Measurements from ENCODE around the gene SLCO4C1.
"Not testable (repeated sequence)": the region's sequence is repeated elsewhere in the genome, so short reads cannot be mapped to it uniquely, and the experiment has no call there.

Gene SLCO4C1, protein sequence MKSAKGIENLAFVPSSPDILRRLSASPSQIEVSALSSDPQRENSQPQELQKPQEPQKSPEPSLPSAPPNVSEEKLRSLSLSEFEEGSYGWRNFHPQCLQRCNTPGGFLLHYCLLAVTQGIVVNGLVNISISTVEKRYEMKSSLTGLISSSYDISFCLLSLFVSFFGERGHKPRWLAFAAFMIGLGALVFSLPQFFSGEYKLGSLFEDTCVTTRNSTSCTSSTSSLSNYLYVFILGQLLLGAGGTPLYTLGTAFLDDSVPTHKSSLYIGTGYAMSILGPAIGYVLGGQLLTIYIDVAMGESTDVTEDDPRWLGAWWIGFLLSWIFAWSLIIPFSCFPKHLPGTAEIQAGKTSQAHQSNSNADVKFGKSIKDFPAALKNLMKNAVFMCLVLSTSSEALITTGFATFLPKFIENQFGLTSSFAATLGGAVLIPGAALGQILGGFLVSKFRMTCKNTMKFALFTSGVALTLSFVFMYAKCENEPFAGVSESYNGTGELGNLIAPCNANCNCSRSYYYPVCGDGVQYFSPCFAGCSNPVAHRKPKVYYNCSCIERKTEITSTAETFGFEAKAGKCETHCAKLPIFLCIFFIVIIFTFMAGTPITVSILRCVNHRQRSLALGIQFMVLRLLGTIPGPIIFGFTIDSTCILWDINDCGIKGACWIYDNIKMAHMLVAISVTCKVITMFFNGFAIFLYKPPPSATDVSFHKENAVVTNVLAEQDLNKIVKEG

GRCh38 chr5:102296178-102296817, at the start of gene SLCO4C1:
Gene SLCO4C1, minus strand, starts transcription at chr5:102296284. Its CDS starts 22 bp downstream, at chr5:102296262.
- DNase-seq: peak; percentile 58

DNA sequence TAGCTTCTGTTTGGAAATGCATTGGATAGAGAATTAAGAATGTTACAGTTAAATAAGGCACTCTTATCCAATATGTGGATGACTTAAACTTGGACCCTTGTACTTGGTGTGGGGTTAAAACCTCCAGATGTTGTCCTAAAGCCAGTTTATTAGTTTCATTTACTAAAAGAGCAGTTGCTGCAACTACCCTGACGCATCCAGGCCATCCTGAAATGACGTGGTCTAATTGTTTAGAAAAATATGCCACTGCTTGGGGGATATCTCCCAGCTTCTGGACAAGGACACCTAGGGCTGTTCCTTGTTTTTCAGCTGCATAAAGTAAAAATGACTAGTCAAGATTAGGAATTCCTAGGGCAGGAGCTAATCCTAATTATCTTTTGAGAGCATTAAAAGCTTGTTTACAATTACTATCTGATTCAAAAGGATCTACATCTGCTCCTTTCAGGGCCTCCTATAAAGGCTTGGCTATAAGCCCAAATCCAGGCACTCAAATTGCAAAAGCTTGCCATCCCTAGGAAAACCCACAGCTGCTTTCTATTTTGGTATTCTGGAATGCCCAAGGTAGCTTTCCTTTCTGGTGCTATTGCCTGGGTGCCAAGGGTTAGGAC, 45.7 kb upstream of the SLCO4C1 start:
- DNase-seq: no peak

- no peak for DNase-seq
Measured at GRCh38 chr5:102324714-102325113, 28.6 kb upstream of the SLCO4C1 start.

DNA sequence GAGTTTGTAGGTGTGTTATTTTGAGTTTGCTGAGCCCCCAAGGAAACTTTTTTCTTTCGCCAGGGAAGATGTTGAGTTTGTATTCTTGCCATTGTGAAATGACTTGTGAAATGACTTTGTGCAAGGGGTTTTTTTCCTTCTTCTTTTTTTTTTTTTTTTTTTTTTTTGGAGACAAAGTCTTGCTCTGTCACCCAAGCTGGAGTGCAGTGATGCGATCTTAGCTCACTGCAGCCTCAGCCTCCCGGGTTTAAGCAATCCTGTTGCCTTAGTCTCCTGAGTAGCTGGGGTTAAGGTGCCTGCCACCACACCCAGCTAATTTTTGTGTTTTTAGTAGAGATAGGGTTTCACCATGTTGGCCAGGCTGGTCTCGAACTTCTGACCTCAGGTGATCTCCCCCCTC, 22.7 kb upstream of the SLCO4C1 start:
- DNase-seq: not testable (repeated sequence)

DNA sequence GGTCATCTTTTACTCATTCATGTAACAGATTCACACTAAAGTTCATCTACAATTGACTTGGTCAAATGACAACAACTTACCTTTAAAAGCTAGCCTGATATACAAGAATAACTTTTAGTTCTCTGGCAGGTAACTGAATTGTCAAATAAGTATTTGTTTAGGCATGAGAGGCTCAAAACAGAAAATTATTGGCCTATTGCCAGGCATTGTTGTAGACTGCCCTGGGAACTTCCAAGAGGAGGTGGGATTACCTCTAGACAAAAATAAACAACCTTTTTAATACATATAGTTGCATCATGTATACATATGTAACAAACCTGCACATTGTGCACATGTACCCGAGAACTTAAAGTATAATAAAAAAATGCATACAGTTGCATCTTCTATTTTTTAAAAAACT, 18.2 kb upstream of the SLCO4C1 start:
- no peak for DNase-seq

GRCh38 chr5:102313912-102314311, 17.8 kb upstream of the SLCO4C1 start:
- DNase-seq: no peak

- no peak for DNase-seq
Measured at GRCh38 chr5:102312586-102313370, 16.7 kb upstream of the SLCO4C1 start.

- DNase-seq: no peak
Measured at GRCh38 chr5:102309586-102309985, 13.5 kb upstream of the SLCO4C1 start.

DNA sequence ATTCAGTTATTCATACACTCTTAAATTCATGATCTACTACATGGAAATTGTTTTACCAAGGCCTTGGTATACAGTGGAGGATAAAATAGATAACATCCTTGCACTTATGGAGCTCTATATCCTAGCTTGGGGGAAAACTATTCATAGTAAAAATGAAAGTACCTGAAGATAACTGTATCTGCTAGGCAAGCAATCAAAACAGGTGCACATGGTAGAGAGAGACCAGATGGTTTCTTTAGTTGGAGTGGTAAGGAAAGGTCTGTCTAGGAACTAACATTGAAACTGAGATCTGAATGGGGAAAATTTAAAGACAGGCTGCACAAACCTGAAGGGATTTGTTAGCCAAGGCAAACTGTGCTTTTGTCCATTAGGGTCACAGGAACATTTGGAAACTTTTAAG, 11.1 kb upstream of the SLCO4C1 start:
- no peak for DNase-seq

GRCh38 chr5:102306121-102306520, 10.0 kb upstream of the SLCO4C1 start:
- no peak for DNase-seq

GRCh38 chr5:102295534-102296177, 428 bp downstream of the SLCO4C1 start:
- DNase-seq: no peak

DNA sequence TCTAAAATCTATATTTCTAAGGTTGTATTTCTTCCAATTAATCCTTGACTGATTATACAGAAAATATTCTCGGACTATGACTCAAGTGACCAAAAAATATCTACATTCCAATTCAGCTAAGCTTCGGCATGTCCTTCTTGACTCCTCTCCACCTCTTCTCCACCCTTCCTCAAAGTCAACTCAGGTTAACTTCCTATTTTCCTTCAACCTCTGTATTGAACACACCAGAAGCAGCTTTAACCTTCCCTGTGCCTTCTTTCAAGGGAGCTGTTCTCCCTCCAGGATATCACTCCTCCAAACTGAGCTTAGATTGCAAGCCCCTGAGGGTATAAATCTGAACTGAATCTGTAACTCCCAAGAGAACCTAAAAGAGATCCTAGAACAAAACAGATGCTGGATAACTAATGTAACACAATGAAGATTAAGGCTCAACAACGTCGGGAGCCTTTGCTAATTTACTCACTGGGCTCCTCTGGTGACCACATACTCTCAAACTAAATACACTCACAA, 1.1 kb downstream of the SLCO4C1 start:
- DNase-seq: no peak

GRCh38 chr5:102290004-102290403, 6.1 kb downstream of the SLCO4C1 start:
- DNase-seq: no peak

GRCh38 chr5:102289251-102289899, 6.7 kb downstream of the SLCO4C1 start:
- no peak for DNase-seq

DNA sequence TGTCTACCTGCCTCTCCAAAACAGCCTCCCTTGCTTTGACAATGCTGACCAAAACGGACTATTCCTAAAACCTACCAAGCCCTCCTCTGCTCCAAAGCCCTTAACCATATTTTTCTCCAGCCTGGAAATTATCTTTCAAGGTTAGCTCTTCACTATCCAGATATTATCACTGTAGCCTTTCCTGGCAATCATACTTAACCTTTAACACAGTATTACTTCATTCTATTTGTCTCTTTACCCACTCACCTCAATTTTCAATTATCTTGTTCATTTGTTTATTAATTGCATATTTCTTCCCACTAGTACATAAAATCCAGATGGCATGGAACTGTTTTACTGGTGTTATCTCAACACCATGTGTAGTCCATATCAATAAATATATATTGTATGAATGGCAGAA, 7.5 kb downstream of the SLCO4C1 start:
- DNase-seq: no peak

DNA sequence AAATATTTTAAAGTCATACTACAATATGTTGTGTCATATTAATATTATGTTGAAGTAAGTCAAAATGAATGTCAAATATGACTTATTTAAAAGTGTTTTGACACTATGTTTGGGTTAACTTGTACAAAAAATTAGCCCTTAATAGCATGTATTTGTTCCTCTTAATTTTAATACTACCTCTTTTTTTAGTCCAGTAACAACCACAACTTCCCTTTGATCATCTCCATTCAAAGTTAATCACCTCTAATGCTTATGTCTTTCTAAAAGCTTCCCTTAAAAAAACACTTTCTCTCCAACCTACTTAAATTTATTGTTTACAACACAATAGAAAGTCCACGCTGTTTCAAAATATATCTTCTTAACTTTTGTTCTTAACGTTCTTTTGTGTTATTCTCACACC, 9.6 kb downstream of the SLCO4C1 start:
- DNase-seq: no peak

- no peak for DNase-seq
Measured at GRCh38 chr5:102283102-102283797, 12.8 kb downstream of the SLCO4C1 start.

DNA sequence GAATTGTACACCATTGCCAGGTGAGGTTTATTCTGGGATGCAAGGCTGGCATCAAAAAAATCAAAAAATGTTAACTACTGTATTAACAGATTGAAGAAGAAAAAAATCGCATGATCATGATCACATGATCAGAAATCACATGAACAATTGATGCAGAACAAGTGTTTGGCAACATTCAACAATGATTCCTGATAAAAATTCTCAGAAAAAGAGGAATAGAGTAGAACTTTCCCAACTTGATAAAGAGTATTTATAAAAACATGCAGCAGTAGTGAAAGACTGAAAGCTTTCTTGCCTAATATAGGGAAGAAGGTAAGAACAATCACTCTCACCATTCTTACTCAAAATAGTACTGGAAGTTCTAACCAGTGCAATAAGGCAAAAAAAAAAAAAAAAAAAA, 16.4 kb downstream of the SLCO4C1 start:
- DNase-seq: no peak

DNA sequence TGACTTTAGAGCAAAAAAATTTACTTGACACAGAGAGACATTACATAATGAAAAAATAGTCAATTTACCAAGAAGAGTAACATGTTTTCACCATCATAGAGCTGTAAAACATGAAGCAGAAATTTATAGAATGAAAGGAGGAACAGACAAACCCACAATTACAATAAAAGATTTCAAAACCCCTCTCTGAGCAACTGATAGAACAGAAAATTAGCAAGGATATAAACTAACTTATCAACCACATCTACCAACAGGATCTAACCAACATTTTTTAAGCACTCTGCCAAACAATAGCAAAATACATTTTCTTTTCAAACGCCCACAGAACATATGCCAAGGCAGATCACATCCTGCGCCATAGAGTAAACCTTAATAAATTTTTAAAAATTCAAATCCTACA, 17.9 kb downstream of the SLCO4C1 start:
- DNase-seq: no peak

DNA sequence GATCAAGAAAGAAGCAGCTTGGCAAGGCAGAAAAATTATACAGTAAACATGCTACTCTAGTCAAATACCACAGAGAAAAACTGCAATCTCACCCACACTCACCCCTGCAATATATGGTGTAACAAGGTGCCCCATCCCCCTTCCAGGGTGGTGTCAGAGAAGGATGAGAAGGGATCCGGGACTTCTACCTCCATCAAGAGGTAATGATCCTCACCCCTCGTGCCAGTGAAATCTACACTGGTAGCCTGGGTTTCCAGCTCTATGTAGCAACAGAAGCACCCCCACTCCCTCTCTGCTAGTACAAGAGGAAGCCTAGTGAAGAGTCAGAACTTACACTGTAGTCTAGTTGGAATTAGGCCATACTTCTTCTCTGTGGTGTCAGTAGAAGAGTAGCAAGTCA, 18.9 kb downstream of the SLCO4C1 start:
- DNase-seq: no peak

DNA sequence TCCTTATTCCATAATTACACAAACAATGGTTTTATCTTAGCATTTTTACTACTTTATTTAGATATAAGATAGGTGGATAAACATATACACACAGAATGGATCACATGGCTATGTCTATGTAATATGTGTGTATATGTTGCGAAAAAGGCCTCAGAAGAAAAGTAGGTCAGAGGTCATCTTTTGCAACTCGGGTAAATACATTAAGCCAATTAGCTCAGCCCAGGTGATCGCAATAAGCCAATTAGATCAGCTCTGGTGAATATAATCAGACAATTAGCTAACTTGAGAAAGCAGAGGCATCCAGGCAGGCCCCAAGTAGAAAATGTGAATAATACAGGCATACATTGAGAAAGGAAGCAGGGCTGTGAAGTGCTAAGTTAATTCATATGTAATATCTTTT, 24.3 kb downstream of the SLCO4C1 start:
- no peak for DNase-seq
